Central memory CD4-positive, alpha-beta T cell (primary cell): ENCODE measurements around the gene SLIT3.
"Not testable (repeated sequence)": the region's sequence is repeated elsewhere in the genome, so short reads cannot be mapped to it uniquely, and the experiment has no call there.

ENCODE experiments used
- DNase-seq: peaks from one replicate; pipeline ENCODE4 v3.0.0; 2022

The SLIT3 gene

DNA sequence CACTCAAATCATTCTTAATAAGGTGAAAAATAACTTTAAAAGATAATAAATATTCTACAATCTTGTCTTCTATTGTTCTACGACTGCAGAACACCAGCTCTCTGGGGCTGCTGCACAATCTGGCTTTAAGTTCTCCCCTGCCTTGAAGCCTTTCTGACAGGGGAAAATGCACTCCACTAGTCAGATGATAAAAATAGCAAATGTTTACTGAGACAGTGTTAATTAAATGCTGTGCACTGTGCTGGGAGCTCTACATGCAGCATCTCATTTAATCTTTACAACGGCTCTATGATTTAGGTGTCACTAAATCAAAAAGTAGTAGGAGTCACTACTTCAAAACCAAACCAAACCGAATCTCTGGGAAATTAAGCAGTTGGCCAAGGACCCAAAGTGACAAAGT lies 132.7 kb downstream of the SLIT3 start:
- no peak for DNase-seq

DNA sequence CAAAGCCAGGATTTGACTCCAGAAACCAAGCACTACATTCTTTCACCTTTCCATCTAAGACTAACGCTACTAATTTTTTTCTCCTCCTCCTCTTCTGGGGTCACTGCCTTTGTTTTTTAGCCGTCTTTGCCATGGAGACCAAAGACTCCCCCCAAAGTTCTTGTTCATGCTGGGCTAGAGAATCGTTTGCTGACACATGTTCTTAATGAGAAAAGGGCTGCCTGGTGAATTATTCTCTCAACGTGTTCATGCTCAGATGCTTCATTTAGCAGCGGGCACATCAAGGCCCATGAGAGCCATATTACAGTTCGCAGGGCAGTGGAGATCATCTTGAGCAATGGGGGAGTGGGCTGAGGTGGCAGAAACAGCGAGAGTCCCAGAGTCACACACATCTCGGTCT lies 134.9 kb downstream of the SLIT3 start:
- DNase-seq, result no peak

DNA sequence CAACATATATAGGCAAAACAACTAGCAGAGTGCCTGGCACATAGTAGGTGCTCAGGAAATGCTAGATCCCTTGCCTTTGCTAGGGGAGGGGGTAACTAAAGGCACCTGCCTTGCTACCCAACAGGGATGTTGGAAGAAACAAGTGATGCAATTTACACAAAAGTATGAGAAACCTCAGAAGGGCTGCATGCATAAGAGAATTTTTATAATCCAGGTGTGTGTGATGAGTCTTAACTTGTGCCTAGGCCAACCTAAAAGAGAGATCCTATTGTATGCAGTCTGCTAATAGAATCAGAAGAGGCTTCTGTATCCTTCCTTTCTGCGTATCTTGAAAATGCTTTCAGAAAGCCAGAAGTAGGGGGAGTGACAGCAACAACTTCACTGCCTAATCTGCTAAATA lies 135.9 kb downstream of the SLIT3 start:
- DNase-seq, result no peak

DNA sequence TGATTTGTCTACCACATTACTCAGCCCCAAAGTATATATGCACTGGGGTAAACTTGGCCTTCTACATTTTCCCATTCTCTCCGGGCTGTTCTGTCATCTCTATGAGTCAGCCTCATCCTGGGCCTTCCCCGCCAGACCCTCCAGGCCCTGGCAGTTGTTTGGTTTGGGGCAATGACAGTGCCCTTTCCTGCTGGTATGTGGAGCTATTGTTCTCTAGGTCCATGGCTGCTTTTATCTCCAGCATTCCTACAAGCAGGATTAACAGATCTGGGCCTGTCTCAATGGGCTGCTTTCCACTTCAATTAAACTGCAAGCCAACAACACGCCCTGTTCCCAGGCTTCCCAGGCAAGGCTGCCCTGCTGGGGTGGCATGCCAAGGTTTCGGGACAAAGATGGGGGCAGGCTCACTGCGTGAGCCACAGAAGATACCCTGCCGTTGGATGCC lies 136.4 kb downstream of the SLIT3 start:
- no peak for DNase-seq

DNA sequence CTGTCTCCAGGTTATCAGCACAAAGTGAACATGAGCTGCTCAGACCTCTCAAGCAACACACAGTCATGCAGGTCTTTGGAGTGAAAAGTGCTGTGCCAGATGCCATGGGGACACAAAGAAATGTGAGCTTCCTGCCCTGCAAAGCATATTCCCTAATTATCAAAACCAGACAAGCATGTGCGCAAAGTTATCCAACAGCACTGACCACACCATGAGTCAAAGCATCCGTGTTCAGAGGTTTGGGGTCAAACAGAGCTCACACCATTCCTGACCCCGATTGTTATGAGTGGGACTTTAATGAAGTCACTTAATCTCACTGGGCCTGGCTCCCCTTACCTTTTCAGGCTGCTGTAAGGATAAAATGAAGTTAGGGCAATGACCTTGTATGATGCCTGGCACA lies 138.5 kb downstream of the SLIT3 start:
- no peak for DNase-seq

DNA sequence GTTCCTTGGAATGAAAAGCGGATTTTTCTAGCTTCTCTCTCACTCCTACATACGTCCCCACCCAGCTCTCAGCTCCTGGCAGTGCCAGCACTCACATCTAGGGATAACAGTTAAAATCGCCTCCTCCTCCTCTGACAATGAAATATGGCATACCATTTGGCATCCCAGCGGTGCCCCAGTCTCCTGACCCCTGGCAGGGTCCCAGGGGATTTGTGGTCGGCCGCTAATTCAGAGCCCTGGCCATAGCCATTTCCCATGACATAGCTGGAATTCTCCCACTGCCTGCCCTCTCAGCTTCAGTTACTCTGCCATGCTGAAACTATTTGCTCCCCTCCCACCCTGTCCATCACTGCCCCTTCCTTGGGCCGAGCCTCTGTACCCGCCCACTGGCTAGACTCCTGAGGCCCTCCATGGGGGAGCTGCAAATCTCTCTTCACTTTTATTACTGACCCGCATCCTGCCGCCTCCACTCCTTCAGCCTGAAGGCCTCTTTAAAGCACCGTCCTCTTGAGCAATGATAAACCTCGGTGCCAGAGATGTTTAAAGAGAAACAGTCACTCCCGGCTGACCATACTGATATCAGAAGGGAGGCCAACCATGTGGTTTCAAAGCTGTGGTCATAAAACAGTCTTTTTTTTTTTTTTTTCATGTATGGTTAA lies 139.8 kb downstream of the SLIT3 start:
- no peak for DNase-seq

DNA sequence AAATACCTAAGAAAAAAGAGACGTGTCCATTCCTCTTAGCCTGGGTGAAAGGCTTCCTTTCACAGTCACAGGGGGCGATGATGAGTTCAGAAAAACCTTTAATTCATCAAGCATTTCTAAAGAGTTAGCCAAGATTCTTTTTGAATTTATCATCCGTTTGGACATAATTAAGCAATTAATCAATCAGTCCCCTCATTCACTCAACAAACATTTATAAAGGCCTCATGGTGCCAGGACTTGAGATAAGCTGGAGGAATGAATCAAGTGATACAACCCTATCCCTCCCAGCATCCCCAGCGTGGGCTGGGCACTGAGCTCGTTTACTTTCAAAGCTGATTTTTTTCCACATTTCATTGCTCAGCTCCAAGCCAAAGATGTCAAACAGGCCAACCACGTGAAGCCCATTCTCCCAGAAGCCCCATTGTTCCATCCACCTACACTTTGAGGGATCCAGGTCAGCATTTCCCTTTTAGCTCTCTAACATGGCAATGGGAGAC lies 140.5 kb downstream of the SLIT3 start:
- DNase-seq, result no peak

DNA sequence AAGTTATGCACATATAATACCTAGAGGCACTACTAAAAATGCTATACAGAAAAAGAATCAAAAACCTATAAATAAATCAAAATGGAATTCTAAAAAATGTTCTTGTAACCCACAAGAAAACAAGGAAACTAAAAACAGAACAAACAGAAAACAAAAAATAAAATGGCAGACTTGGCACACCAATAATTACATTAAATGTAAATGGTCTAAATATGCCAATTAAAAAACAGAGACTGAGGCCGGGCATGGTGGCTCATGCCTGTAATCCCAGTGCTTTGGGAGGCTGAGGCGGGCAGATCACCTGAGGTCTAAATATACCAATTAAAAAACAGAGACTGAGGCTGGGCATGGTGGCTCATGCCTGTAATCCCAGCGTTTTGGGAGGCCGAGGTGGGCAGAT lies 142.2 kb downstream of the SLIT3 start:
- no peak for DNase-seq

DNA sequence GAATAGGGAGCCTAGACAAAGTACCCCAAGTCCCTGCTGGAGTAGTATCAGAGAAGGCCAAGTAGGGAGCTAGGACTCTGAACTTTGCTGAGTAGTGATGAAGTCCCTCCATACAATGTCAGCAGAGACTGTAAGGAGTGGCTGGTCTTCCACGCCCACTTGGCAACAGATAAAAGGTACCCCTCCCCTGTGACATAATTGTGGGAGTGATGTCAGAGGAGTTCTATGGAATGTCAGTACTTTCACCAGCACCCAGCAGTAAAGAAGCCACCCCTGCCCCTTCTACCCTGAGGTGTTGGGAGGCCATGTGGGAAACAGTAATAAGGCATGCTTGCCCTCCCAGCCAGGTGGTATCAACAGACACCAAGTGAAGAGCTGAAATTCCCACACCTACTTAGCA lies 143.9 kb downstream of the SLIT3 start:
- DNase-seq, result no peak

DNA sequence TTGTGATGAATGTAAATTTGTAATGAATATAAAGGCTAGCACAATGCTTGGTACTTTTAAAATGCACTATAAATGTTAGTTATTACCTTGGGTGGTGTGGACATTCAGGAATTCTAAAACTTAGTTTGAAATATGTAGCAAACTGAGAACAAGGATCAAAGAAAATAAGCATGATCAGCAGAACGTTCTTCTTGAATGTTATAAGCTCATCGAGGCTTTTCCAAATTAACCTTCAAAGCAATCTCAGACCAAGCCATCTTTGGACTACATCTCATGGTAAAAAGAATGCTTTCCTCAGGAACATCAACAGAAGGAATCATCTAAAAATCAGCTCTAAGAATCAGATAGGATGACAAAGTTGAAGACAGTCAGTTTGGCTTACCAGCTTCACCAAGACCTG lies 146.3 kb downstream of the SLIT3 start:
- no peak for DNase-seq

DNA sequence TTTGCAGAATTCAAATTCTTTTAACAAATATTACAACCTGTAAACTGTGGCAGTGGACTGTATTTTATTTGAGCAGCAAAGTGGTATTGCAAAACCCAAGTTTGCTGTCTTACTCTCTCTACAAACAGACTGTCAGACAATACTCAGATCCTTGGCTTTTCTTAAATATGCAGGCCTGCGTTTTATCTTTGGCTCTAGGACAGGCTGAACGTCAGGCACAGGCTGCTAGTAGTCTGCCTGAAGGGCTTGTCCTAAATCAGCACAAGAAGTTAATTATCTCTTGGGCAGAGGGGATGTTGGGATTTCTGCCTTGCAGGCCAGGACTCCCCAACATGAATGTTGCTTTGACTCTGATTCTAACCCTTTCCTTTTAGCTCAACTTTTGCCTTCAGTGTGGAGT lies 147.5 kb downstream of the SLIT3 start:
- no peak for DNase-seq

DNA sequence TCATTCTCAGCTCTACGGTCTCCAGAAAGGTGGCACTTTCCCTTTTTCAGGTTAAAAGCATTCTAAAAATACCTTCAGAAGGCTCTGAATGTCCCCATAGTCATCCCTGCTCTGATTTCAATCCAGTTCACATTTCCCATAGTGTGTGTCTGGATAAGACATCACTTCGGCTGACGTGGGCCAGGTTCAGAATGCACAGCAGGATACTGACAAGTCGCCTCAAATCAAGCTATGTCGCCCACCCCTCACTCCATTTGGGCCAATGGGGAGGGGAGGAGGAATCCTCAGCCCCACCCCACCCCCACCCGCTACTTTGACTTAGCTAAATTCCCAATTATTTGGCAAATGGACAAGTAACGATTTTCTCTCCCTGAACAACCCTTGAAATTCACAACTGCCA lies 148.0 kb downstream of the SLIT3 start:
- no peak for DNase-seq

DNA sequence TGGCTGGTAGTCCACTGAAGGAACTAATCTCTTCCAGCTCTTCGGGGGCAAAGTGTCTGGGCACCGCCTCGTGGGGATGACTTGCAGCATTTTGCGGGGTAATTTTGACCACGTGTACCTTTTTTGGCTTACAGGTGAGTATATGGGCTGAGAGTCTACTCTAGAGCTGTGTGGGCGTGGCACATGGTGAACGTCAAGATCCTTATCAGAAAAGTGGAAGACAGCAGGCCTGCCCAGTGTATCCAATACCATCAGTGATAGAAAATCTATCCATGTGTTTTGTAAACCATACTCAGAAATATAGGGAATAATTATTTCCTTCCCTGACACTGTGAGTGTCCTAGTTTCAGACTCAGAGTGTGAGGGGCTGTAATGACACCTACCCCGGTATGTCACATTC lies 148.5 kb downstream of the SLIT3 start:
- DNase-seq, result no peak

DNA sequence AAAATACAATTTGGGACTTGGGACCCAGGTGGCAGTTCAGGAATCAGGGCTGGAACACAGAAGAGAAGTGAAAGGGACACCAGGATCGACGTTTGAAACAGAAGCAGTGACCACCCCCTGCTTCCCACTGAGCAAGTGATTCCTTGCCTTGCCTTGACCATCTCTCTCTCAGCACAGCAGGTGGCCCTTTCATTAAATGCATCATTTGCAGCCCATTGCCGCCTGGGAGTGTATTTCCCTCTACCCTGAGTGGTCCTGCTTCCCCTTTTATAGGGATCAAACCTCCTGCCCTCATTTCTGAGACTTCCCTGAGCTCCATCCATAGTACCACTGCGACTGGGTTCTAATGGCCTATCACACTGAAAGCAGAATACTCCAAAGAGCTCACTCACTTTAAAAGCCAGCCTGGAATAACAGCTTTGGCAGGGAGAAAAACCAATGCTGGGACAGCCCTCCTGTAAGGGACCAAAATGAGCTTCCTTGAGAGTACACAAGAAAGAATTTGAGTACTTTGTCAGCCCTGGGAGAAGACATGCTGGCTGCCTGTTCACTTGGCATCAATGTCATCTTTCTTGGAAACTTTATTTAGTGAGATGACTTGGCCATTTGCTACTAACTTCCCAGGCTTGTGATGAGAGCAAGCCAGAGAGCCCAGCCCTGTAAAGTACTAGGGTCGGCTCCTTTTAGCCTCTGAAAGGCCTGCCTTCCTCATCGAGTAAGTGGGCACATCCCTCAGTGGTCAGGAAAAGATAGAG lies 149.7 kb downstream of the SLIT3 start:
- DNase-seq, result no peak

DNA sequence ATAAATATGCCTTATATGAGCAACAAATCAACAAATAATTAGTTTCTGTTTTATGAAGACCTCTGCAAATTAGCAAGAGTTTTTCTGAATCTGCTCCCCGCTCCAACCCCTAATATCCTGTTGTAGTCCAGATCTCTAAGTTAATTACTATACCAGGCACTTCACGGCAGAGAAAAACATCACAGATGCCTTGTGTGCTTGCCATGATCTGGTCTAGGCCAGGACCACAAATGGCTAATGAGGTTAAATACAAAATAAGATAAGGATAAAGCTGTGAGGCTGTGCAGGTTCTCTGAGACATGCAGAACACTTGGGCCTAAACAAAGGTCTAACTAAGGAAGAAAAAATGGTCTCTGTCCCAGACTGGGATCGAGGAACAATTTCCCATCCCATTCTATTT lies 150.8 kb downstream of the SLIT3 start:
- no peak for DNase-seq

DNA sequence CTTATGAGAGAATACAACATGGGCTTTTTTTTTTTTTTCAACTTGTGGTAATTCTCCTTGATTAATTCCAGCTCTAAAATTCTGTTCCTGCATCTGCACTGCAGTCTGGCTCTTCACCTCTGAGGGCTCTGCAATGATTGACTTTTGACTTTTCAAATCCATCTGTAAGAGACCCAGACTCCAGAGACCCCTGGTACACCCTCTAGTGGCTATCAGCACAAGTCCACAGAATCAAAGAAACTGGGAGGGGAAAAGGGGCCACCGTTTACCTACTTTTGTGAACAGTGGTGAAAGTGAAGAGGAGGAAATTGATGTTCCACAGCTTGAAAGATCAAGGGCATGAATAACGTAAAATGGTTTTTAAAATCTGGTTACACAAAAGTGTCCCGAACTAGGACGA lies 151.6 kb downstream of the SLIT3 start:
- DNase-seq, result no peak

DNA sequence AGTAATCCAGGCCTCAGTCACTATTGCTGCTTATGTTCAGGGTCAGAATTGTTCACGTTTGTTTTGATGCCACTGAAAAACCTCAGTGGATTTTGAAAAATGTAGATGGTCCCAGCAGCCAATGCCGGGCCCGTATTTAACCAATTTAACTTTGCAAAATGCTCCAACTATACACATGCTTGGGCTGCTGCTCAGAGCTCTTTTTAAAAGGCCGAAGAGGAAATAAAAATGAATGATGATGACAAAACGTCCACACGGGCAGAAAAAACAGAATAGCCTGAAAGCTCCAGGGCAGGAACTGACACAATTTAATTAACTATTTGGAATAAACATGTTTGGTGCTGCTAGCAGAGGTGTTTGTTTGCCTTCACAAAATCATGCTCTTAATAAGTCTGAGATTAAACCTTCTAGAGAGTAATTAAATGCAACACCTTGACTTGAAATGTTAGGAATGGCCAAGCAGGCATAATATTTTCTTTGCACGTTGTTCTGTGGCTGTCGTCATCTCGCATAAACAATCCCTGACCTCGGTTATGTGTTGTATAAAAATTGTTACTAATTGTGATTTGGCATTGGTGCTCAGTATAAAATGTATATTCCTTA lies 152.7 kb downstream of the SLIT3 start:
- no peak for DNase-seq

DNA sequence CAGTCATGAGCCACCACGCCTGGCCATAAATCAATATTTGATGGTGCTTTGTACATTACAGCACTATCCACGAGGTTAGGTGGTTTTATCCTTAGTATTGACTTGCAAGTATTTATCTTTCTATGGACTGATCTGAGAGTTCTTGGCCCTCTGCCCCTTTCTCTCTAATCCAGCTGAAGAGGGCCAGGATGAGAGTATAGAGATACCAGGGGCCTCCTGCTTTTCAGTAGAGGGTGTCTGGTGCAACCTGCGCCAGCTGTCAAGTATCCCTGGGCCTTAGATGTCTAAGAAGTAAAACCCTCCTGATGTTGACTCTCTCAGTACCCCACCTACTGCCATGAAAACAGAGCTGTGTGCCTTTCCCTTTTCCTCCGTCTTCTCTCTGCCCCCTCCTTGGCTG lies 153.4 kb downstream of the SLIT3 start:
- DNase-seq, result no peak

DNA sequence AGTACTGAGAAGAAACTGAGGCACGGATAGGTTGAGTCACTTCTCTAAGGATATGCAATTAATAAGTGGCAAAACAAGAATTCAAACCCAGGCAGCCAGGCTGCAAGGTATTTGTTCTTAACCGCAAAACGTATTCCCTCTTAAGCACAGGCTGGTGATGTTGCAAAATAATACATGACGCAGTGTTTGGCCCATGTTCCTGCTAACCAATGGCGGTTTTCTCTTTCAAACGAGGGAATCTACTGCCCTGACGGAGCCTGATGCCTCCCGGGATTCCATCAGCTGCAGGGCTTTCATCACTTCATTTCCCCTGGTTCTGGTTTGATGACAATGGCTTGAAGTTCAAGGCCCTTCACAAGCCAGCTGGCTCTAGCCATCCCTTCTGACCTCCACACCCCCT lies 154.8 kb downstream of the SLIT3 start:
- DNase-seq, result no peak

DNA sequence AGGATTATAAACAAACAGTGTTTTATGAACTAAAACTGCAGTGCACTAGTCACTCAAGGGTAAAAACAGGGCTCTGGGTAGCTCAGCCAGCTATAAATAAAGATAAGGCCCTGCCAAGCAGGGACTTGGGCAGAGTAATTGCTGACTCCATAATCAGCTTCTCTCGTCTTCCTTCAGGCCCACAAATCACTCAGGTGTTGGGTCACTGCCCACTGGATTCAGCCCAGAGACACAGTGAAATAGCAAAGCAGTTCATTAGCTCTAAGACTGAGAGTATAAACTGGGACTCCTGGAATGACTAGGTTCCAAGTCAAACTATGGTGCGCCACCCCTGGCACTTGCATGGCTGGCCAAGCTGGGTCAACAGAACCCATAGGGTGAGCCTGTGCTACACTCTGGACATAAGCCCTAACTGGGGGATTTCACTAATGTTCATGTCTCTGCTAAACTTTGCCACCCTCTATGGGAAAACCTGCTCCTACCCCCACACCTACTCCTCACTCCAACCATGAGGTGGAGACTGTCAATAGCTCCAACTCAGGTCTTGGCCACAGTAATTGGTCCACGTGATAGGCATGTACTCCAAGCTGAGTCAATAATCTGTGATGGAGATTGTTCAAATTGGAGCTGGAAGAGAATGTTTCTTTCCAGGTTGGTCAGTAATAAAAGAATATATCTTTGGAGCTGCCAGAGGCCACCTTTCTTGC lies 158.5 kb downstream of the SLIT3 start:
- DNase-seq, result no peak

DNA sequence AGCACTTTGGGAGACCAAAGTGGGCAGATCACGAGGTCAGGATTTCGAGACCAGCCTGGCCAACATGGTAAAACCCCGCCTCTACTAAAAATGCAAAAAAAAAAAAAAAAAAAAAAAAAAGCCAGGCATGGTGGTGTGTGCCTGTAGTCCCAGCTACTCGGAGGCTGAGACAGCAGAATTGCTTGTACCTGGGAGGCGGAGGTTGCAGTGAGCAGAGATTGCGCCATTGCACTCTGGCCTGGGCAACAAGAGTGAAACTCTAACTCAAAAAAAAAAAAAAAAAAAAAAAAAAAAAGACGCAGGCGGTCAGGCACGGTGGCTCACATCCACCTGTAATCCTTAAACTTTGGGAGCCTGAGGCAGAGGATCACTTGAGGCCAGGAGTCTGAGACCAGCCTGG lies 160.7 kb downstream of the SLIT3 start:
- not testable (repeated sequence) for DNase-seq

DNA sequence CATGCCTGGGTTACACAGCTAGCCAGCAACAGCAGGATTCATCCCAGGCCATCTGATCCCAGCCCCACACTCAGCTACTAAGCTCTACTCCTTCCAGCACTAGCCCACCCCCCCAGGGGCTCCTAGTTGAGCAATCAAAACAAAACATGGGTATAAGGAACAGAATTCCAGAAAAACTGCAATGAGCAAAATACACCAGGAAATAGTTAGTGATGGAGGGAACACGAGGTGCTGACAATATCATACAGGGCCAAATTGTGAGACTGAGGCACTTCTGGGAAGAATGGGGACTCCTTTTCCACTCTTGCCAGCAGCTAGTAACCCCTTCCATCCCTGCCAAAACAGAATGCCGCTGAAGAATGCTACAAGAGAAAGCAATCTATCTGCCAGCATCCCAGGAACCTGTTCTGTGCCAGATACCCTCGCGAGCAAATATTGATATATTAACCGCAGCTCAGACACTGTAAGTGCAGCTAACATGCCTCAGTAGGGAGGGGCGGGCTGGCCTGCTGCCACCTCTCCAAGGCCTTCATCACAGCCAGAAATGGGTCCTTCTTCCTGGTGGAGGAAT lies 161.4 kb downstream of the SLIT3 start:
- no peak for DNase-seq

DNA sequence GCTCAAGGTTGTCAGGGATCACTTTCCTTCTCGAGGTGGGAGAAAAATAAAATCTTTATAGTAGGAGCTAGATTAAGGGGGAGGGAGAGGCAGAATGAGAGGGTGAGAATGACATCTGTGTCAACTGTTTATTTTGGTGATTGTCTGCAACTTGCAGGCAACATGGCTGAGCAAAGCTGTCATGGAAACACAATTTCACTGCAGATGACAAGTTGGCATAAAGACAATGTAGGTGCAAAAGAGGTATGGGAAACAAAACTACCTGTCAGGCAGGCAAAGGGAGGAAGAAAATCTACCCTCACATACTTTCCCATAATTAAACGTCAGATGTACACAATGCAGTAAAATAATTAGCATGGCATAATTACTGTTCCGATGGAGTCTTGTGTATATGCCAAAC lies 167.4 kb downstream of the SLIT3 start:
- DNase-seq, result no peak
